Spleen (tissue), 7 donors: Measurements from ENCODE around the gene ST6GALNAC5.

Experiments
- POLR2A ChIP-seq, 3 donors: fragments of 450-650 bp; IDR thresholded peaks; one replicate each; pipeline ENCODE4 v1.5.1; 2017; ENCODE audit warnings: antibody characterized with exemption in 3 of 3, mild to moderate bottlenecking in 1 of 3
- TF ChIP-seq, protein P1 (sequence below), 11 experiments: fragments of 200-600 bp in 7 of 11; fragments of 450-650 bp in 4 of 11; sonication (generic) in 4 of 11; IDR thresholded peaks in 8 of 11; conservative IDR thresholded peaks in 3 of 11; 1 replicate in 7 of 11; 2 replicates in 4 of 11; pipeline versions ENCODE4 v1.4.0 to v1.8.0; 2016 to 2021; ENCODE audit warnings: antibody characterized with exemption in 11 of 11, inconsistent platforms in 4 of 11, mild to moderate bottlenecking in 1 of 11
- donor health status: DM: no; HTN: no; CAD: no; lungs with moderate emphysema.
- donor health status: DM: no; HTN: no; CAD: no.
- donor health status: DM: no; HTN: no; CAD: no.

DNA sequence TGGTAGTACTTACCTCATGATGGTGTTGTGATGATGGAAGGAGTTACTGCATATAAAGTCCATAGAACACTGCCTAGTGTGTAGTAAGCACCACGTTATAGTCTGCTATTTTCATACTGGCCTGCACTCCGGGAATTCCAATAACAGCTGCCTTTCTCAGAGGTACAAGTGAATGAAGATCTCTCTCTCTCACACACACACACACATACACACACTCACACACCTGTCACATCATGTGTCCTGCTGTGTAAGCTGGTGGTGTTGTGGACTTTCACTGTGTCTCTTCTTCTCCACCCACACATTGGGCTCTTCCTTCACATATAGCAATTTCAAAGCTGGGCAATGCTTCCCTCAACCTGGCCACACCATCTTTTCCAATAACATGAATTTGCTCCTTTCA, 33.4 kb upstream of the ST6GALNAC5 start:
- TF ChIP-seq, protein P1, sequence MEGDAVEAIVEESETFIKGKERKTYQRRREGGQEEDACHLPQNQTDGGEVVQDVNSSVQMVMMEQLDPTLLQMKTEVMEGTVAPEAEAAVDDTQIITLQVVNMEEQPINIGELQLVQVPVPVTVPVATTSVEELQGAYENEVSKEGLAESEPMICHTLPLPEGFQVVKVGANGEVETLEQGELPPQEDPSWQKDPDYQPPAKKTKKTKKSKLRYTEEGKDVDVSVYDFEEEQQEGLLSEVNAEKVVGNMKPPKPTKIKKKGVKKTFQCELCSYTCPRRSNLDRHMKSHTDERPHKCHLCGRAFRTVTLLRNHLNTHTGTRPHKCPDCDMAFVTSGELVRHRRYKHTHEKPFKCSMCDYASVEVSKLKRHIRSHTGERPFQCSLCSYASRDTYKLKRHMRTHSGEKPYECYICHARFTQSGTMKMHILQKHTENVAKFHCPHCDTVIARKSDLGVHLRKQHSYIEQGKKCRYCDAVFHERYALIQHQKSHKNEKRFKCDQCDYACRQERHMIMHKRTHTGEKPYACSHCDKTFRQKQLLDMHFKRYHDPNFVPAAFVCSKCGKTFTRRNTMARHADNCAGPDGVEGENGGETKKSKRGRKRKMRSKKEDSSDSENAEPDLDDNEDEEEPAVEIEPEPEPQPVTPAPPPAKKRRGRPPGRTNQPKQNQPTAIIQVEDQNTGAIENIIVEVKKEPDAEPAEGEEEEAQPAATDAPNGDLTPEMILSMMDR (IDR thresholded peaks at IDR 0.05 in 8 of 11, conservative IDR thresholded peaks at IDR 0.05 in 3 of 11) = no peak
- no peak for TF ChIP-seq POLR2A (IDR thresholded peaks at IDR 0.05)
